COLO829 (cell line): Measurements from ENCODE around the gene SOX18.
"Not testable (repeated sequence)": the region's sequence is repeated elsewhere in the genome, so short reads cannot be mapped to it uniquely, and the experiment has no call there.

Source experiments
- DNase-seq: peaks from one replicate; pipeline ENCODE4 v3.0.0; 2012; ENCODE audit warnings: low spot score

The SOX18 gene

DNA sequence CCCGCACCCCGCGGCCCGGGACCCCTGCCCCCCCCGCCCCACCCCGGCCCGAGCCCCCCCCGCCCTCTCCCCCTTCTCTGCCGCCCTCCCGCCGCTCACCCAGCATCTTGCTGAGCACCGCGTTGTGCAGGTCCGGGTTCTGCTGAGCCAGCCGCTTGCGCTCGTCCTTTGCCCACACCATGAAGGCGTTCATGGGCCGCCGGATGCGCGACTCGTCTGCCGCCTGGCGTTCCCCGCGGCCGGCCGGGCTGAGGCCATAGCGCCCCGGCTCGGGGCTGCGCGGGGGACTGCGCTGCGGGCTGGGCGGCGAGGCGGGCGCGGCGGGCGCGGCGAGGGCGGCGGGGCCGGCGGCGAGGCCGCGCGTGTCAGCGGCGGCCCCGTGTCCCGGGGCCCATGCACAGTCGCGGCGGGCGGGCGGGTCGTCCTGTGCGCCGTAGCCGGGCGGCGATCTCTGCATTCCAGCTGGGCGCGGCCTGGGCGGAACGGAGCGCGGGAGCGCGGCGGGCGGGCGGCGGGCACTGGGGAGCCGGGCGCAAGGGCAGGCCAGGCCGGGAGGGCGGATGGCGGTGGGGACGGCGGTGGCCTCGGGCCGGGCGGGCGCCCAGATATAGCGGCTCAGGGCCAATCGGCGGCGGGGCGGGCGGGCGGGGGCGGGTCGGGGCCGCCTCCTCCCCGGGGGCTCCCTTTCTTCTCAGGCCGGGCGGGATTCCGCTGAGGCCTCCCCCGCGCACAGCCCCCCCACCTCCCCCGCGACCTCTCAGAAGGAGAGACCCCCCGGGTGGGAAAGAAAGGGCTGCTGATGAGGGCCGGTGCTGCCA is at the start of gene SOX18:
Gene SOX18, minus strand, starts transcription at position 580 of the 818 bp plus-strand sequence. Its CDS starts 123 bp downstream, at position 457.
- DNase-seq, result no peak

DNA sequence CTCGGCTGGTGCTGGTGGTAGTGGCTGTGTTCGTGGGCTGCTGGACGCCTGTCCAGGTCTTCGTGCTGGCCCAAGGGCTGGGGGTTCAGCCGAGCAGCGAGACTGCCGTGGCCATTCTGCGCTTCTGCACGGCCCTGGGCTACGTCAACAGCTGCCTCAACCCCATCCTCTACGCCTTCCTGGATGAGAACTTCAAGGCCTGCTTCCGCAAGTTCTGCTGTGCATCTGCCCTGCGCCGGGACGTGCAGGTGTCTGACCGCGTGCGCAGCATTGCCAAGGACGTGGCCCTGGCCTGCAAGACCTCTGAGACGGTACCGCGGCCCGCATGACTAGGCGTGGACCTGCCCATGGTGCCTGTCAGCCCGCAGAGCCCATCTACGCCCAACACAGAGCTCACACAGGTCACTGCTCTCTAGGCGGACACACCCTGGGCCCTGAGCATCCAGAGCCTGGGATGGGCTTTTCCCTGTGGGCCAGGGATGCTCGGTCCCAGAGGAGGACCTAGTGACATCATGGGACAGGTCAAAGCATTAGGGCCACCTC is 49.1 kb upstream of the SOX18 start:
- DNase-seq, result no peak

DNA sequence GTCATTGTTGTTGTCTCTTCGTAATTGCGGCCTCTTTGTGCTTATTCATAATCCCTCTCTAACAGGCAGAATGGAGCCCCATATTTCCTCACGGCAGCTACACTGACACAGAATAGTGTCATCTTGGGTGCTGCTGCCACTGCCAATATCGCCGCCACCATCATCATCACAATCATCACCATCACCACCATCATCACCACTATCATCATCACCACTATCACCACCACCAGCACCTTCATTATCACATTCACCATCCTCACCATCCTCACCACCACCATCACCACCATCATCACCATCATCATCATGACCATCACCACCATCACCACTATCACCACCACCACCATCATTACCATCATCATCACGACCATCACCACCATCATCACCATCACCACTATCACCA is 47.1 kb upstream of the SOX18 start:
- no peak for DNase-seq

DNA sequence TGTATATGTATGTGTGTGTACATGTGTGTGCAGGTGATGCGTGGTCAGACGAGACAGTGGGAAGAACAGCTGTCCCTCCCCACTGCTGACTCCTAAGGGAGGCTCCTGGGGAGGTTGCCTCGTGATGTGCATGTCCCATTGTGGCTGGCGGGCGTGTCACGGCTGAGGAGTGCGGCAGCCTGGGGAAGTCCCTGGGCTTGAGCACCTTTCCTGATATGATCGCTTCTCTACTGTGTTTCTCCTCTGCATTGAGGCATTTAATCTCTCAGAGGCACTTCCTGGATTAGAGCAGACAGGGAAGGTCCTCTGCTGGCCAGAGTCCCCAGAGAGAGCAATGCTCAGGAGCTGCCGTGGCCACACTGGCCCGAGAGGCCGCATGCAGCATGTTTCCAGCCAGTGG is 46.5 kb upstream of the SOX18 start:
- DNase-seq, result no peak

DNA sequence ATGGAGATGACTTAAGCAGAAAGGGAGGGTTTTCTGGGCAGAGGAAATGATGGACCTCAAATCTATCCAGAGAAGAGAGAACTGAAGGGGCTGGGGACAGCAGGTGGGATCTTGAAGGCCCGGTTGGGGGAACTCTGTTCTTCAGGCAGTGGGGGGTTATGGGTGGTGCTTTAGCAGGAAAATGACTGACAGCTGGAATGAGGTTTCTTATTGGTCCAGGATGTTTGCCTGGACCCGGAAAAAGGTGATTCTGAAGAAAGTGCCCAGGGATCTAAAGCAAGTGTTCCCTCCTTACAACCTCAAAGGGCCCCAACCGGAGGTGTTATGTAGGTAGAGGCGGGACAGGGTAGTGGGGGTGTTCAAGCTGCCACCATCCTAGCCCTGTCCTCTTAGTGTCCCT is 46.0 kb upstream of the SOX18 start:
- no peak for DNase-seq

DNA sequence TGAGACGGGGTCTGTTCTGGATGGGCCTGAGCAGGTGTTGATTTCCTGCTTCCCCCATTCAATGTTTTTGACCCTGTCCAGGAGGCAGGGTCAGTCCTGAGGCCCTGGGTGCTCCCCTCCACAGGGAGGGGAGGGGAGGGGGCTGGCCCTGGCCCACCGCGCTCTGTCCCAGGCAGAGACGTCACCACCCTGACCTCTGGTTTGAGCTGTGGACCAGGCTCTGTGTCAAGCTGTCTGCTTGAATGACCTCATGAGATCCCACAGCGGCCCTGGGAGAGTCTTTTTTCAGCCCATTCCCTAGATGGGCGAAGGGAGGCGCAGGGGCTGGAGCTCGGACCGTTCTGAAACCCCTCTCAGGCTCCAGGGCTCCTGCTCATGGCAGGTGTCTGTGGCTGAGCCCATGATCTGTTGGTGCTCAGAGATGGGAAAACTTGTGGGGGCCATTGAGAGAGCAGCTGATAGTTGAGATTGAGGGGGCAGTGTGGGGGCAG is 43.6 kb upstream of the SOX18 start:
- no peak for DNase-seq

DNA sequence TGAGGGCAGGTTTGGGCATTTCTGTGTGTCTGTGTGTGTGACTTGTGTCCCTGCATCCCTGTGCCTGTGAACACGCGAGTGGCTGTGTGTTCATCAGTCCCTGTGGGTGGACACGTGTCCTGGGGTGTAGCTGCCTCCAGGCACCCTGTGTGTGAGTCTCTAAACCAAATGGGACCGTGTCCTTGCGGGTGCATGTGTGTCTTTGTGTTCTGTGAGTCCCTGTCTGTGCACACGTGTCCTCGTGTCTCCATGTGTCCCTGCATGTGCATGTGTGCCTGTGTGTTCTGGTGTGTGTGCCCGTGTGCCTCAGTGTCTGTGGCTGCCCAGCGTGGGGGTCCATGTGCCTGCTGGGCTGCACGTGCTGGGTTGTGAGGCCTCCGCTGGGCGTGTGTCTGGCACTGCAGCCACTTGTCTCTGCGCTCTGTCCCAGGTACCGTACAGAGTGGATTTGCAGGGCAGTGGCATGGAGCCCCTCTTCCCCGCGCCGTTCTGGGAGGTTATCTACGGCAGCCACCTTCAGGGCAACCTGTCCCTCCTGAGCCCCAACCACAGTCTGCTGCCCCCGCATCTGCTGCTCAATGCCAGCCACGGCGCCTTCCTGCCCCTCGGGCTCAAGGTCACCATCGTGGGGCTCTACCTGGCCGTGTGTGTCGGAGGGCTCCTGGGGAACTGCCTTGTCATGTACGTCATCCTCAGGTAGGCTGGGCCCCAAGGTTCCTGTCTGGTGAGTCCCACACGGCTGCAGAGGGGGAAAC is 43.0 kb upstream of the SOX18 start:
- no peak for DNase-seq

DNA sequence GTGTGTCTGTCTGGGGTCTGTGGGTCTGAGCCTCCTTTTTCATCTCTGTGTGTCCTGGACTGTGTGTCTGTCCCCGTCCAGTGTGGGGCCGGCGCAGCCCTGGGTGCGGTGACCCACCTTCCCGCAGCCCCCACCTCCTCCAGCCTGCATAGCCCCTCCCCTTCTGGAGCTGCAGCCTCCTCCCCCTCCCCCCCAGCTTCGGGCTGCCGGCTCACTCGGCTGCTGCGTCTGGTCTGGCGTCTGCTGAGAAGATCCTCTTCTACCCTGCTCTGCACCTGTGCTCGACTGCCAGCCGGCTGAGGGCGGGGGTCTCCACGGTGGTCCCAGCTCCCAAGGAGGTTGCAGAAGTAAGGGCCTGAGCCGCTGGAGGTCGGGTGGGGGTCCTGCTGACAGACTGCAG is 42.3 kb upstream of the SOX18 start:
- no peak for DNase-seq

DNA sequence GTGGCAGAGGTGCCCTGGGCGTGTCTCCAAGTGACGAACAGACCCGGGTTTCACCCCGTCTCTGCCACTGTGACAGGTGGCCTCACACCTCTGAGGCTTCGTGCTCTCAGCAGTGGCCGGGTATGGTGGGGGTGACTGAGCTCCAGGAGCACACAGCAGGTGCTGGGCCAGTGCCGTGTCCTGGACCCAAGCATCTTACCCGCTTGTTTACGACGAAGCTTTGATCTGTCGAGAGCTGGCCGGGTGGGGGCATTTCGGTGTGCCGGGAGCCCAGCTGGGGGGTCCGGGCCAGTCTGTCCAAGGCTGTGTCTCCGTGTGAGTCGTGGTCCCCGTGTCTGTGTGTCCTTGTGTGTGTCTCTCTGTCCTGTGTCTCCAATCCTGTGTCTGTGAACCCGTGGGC is 41.9 kb upstream of the SOX18 start:
- DNase-seq, result no peak

DNA sequence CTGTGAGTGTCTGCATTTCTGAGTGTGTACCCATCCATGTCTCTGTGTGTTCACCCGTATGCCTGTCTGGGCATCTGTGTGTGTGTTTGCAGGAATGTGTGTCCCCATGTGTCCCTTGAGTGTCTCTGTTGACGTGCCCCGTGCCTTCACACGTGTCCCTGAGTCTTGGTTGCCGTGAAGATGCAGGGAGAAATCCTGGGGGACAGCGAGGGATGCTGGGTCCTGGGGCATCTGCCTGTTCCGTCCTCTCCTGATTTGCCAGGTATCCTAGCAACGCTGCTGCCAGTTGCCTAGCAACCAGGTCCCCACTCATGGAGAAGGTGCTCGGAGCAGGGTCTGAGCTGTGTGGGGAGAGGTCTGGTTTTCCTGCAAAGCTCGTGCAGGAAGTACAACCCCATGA is 40.7 kb upstream of the SOX18 start:
- no peak for DNase-seq

DNA sequence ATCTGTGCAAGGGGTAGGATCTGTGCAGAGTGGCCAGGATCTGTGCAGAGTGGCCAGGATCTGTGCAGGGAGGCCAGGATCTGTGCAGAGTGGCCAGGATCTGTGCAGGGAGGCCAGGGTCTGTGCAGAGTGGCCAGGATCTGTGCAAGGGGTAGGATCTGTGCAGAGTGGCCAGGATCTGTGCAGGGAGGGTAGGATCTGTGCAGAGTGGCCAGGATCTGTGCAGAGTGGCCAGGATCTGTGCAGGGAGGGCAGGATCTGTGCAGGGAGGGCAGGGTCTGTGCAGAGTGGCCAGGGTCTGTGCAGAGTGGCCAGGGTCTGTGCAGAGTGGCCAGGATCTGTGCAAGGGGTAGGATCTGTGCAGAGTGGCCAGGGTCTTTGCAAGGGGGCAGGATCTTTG is 39.1 kb upstream of the SOX18 start:
- not testable (repeated sequence) for DNase-seq

DNA sequence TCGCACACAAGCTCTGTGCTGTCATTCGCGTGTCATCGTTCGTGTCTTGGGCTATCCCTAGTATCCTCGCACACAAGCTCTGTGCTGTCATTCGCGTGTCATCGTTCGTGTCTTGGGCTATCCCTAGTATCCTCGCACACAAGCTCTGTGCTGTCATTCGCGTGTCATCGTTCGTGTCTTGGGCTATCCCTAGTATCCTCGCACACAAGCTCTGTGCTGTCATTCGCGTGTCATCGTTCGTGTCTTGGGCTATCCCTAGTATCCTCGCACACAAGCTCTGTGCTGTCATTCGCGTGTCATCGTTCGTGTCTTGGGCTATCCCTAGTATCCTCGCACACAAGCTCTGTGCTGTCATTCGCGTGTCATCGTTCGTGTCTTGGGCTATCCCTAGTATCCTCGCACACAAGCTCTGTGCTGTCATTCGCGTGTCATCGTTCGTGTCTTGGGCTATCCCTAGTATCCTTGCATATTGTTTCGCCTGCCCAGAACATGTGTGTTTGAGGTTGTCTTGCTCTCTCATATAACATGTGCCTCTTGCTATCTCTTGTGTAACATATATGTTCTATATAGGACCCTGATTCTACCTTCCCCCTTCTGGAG is 37.9 kb upstream of the SOX18 start:
- DNase-seq, result not testable (repeated sequence)

DNA sequence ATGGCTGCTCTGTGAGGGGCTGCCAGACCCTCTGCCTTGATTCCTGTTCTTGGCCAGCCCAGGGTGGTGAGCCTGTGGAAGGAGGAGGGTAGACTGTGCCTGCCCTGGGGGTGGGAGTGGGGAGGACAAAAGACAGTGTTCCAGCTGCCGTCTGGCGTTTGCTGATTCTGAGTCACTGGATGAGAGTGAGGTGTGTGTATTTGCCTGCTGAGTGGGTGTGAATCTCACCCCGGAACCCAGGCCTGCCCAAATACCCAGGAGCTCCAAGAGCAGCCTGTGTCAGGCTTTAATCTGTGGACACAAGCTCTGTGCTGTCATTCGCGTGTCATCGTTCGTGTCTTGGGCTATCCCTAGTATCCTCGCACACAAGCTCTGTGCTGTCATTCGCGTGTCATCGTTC is 37.4 kb upstream of the SOX18 start:
- DNase-seq, result no peak

DNA sequence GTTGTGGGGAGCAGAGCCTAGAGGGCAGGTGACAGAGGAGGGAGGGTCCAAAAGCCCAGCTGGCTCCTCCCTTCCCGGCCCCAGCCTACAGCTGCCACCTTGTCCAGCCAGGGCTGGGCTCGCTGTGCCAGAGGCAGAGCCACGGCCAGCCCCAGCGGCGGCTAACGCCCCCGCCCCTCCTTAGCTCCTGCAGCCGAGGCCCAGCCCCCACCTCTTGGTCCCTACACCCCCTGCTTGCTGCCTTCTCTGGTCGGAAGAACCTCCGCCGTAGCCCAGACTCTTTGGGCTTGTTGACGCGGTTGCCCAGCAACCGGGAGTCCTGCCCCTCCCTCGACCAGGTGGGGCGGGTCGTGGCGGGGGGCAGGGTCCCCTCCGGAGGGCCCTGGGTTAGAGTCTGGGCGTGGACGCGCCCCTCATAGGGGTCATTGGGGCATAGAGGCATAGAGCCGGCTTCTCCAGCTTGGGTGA is 35.3 kb upstream of the SOX18 start:
- no peak for DNase-seq

DNA sequence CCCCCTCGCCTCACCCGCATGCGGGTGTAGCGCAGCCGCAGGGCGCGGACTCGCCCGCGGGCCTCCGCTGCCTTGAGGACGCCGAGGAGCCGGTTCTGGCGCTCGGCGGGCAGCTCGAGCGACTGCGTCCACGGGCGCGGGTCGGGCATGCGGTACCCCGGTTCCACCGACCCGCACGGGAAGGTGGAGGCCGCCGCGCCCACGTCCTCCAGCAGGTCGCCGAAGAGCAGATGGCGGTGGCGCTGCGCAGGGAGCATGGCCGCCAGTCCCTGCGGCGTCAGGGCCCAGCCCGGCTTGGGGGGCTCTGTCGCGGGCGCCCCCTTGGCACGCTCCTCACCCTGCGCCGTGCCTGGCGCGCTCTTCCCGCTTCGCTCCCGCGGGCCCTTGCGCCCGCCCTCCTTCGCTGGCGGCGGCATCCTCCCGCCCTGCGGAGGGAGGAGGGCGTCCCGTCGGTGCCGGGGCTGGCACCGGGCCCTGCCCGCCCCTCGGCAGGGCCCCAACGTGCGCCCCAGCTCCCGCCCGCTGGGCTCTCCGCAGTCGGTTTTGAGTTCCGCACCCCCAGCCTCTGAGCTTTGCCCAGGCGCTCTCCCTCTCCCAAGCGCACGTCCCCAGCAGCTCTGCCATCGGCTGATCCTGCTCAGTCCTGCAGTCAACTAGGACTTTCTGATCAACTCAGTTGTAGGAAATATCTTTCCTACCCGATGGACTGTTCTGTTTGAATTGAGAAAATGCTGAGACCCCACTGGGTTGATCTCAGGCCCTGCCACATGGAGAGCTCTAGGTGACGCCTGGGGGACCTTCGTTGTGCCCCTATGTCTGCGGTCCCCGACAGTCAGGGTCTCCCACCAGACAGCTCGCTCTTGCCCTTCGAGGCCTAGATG is 34.6 kb upstream of the SOX18 start, which contains the start of gene LKAAEAR1:
Gene LKAAEAR1, minus strand, starts transcription at position 595 of the 881 bp plus-strand sequence. Its CDS starts 179 bp downstream, at position 416.
- DNase-seq, result no peak

DNA sequence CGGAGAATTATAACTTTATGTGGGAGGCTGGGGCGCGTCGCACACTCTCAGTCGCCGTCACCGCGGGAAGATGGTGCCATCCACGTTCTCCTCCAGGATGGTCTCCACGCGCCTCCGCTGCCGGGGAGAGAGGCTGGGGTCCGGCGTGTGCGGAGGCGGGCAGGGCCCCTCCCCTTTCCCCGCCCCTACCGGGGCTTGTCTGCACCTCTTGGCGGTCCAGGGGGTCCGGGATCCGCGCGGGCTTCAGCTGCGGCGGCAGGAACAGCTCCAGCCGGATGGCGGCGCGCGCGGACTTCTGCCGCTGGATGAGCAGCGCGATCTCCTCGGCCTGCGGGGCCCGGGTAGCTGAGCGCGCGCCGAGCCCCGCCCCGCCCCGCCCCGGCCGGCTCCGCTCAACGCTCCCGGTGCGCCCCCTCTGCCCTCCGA is 34.0 kb upstream of the SOX18 start:
- DNase-seq, result no peak

DNA sequence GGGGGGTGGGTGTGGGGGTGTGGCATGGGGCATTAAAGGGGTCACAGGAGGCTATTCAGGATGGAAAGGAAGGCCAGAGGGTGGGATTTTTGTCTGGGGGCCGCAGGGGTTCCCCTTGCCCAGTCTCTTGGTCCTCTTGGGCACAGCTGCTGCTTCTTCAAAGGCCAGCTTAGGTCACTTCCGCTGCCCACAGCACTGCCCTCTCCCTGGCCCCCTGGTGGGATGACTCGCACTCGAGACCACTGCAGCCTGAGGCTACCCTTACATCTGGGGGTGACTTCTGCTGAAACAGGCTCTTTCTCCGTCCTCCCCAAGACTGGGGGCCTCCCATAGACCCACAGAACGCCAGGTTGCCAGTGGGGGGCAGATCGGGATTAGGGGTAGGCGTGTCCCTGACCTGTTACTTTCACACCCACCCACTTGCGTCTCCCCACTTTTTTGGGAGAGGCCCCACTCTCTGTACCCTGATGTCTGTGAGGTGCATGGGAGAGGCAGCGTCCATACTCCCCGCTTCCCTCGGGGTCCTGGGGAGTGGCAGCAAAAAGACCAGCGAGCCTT is 33.5 kb upstream of the SOX18 start:
- no peak for DNase-seq

DNA sequence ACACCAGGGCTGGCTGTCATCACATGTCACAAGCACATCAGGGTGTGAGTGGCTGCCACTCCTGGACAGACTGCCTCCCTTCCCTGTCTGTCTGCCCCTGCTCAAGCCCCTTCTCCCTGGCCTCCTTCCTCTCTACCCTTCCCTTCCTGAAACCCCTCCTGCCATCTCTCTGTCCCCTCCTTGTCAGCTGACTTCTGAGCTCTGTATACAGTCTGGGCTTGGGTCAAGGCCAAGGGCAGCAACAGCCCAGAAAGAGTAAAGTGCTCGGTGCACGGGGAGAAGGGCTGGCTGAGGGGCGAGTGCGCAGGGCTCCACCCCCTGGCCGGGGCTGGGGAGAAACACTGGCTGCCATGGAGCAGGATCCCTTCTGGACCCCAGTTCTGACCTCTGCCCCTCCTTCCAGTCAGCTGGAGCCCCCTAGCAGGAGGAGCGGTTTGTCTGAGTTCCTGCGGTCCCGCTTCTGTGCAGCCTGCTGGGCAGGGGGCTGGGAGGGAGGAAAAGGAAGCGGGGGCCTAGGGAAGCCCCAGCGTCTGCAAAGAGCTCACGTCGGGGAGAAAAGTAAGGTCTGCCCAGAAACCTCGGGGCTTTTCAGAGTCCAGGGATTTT is 32.8 kb upstream of the SOX18 start:
- no peak for DNase-seq

DNA sequence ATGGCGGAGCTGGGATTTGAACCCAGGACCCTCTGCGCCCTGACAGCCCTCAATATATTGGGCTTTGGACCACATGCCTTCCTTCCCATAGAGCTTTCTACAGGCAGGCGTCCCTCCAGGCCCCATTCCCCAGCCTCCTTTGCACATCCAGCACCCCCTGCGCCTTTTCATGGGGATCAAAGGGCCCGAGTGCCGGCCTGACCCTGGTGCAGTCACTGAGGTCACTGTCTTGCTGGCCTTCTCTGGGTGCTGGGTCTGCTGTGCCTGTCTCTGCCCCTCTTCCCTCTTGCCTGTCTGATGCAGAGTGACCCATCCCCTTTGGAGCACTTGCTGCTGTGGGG is 32.2 kb upstream of the SOX18 start:
- DNase-seq, result no peak

DNA sequence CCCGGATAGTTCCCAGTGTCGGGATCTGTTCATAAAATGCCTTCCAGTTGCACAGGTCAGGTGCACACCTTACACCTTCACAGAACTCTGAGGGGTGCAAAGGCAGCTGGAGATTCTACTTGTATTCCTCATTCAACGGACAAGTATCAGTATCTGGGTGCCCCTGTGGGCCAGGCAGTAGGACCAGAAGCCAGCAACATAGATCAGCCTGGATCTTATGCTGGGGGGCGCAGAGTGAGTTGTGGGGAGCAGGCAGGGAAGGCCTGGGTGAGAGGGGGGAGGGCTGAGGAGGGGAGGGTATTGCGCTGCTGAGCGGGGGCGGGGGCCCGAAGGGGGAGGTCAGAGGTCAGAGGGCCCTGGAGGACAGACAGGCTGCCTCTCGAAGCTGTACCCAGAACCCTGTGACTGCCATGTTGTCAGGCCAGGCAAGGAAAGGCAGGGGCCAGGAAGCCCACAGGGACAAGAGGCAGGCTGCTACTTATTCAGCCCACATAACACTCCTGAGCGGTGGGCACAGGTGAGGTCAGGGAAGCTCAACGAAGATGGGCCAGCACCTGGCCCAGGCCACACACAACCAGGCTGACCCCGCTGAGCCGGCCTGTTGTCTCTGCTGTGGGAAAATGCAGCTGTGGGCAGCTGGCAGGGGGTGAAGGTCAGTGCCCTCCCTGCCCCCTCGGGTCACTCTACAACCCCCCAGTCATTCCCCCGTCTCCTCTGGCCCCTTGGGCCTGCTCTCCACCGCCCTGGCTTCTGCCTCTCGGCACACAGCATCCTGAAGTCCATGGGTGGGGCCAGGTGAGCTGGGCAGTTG is 31.6 kb upstream of the SOX18 start:
- DNase-seq, result no peak
